KMS-11 (cell line): ENCODE results near the gene CEP63.

Experiments
- H2AFZ ChIP-seq: fragments of 200-600 bp; sonication (generic); 2 replicates; pipeline ENCODE4 v1.6.1; 2016; ENCODE audit warnings: antibody characterized with exemption, mixed run types, low read depth
- H3K27ac ChIP-seq: fragments of 200-600 bp; sonication (generic); 2 replicates; pipeline ENCODE4 v1.6.1; 2016; ENCODE audit warnings: mild to moderate bottlenecking, mixed run types
- H3K27me3 ChIP-seq: fragments of 200-600 bp; sonication (generic); 2 replicates; pipeline ENCODE4 v1.6.1; 2017; ENCODE audit warnings: mild to moderate bottlenecking, low read depth, mixed run types, moderate library complexity; ENCODE audit not compliant: insufficient read depth
- H3K36me3 ChIP-seq: fragments of 200-600 bp; sonication (generic); 2 replicates; pipeline ENCODE4 v1.6.1; 2017; ENCODE audit warnings: mild to moderate bottlenecking, mixed run types; ENCODE audit not compliant: insufficient read depth
- H3K4me1 ChIP-seq: fragments of 200-600 bp; sonication (generic); 2 replicates; pipeline ENCODE4 v1.6.1; 2016; ENCODE audit warnings: mild to moderate bottlenecking, low read depth, mixed run types; ENCODE audit not compliant: poor library complexity, severe bottlenecking
- H3K4me2 ChIP-seq: fragments of 200-600 bp; sonication (generic); 2 replicates; pipeline ENCODE4 v1.7.0; 2016; ENCODE audit warnings: mild to moderate bottlenecking, mixed run types
- H3K4me3 ChIP-seq: fragments of 200-600 bp; sonication (generic); IDR thresholded peaks from 2 replicates; pipeline ENCODE4 v1.6.1; 2017; ENCODE audit warnings: low read depth, low read length, mixed read lengths; ENCODE audit not compliant: insufficient read depth
- H3K79me2 ChIP-seq: fragments of 200-600 bp; sonication (generic); 2 replicates; pipeline ENCODE4 v1.6.1; 2016; ENCODE audit warnings: low read depth, mixed run types; ENCODE audit not compliant: insufficient read depth
- H3K9ac ChIP-seq: fragments of 200-600 bp; sonication (generic); 2 replicates; pipeline ENCODE4 v1.6.1; 2016; ENCODE audit warnings: mild to moderate bottlenecking, mixed run types
- H4K20me1 ChIP-seq: fragments of 200-600 bp; sonication (generic); 2 replicates; pipeline ENCODE4 v1.6.1; 2016; ENCODE audit warnings: mild to moderate bottlenecking, mixed run types; ENCODE audit not compliant: insufficient read depth
- CTCF ChIP-seq: fragments of 200-600 bp; sonication (generic); conservative IDR thresholded peaks from 2 replicates; pipeline ENCODE4 v1.6.1; 2017; ENCODE audit warnings: low read depth, mild to moderate bottlenecking, antibody characterized with exemption, low read length, moderate library complexity, mixed read lengths

CEP63 gene

GRCh38 chr3:134608771-134609435, 123.0 kb downstream of the CEP63 start:
- Histone ChIP-seq H3K4me1 (no peaks in the 10 kb centered on the region), H3K4me2 (no peak overlapping the region), H3K79me2 (no peaks in the 10 kb centered on the region), H2AFZ (no peak overlapping the region), H3K9ac (no peak overlapping the region), H3K4me3 (no peak overlapping the region), H3K27ac (no peak overlapping the region), H3K27me3 (no peaks in the 10 kb centered on the region), H4K20me1 (no peaks in the 10 kb centered on the region), H3K36me3 (no peaks in the 10 kb centered on the region)
- no peak for TF ChIP-seq CTCF

- no peaks in the 10 kb centered on the region for H4K20me1 ChIP-seq
- H3K4me3 ChIP-seq: no peak overlapping the region
- no peaks in the 10 kb centered on the region for H3K27me3 ChIP-seq
- no peaks in the 10 kb centered on the region for H3K79me2 ChIP-seq
- no peaks in the 10 kb centered on the region for H3K36me3 ChIP-seq
- H3K4me1 ChIP-seq: no peaks in the 10 kb centered on the region
- no peak overlapping the region for H3K4me2 ChIP-seq
- H2AFZ ChIP-seq: no peak overlapping the region
- H3K9ac ChIP-seq: no peak overlapping the region
- H3K27ac ChIP-seq: no peak overlapping the region
- TF ChIP-seq CTCF: no peak
These were observed 124.1 kb downstream of the CEP63 start for GRCh38 chr3:134609821-134610431.

- no peaks in the 10 kb centered on the region for H3K27me3 ChIP-seq
These were observed 124.9 kb downstream of the CEP63 start for GRCh38 chr3:134610432-134611385.

GRCh38 chr3:134611516-134611915, 125.7 kb downstream of the CEP63 start:
- no peaks in the 10 kb centered on the region for H3K4me1 ChIP-seq

More at GRCh38 chr3:134610432-134611385, 124.9 kb downstream of the CEP63 start:
- H3K9ac ChIP-seq: no peak overlapping the region
- no peaks in the 10 kb centered on the region for H3K36me3 ChIP-seq
- no peaks in the 10 kb centered on the region for H3K79me2 ChIP-seq
- H4K20me1 ChIP-seq: no peaks in the 10 kb centered on the region
- no peak overlapping the region for H2AFZ ChIP-seq
- H3K4me3 ChIP-seq: no peak overlapping the region
- H3K27ac ChIP-seq: no peak overlapping the region
- no peak overlapping the region for H3K4me2 ChIP-seq
- TF ChIP-seq CTCF: no peak
- no peaks in the 10 kb centered on the region for H3K4me1 ChIP-seq

More at GRCh38 chr3:134611516-134611915, 125.7 kb downstream of the CEP63 start:
- Histone ChIP-seq H3K36me3 (no peaks in the 10 kb centered on the region), H3K27me3 (no peaks in the 10 kb centered on the region), H3K4me3 (no peak overlapping the region), H3K4me2 (no peak overlapping the region), H2AFZ (no peak overlapping the region), H3K9ac (no peak overlapping the region), H3K79me2 (no peaks in the 10 kb centered on the region), H3K27ac (no peak overlapping the region), H4K20me1 (no peaks in the 10 kb centered on the region)
- TF ChIP-seq CTCF: no peak
